ENCODE data around the gene CRTC3. TPM values are rescaled to one million over a fixed set of nuclear protein-coding genes. Genes with fewer than 3 reads are reported as not detected.
"Not testable (repeated sequence)": the region's sequence is repeated elsewhere in the genome, so short reads cannot be mapped to it uniquely, and the experiment has no call there.

The CRTC3 gene
- polyA plus RNA-seq, 3 donors from 2014 or later: 10.9 to 35.3 (median 11.0) TPM

DNA sequence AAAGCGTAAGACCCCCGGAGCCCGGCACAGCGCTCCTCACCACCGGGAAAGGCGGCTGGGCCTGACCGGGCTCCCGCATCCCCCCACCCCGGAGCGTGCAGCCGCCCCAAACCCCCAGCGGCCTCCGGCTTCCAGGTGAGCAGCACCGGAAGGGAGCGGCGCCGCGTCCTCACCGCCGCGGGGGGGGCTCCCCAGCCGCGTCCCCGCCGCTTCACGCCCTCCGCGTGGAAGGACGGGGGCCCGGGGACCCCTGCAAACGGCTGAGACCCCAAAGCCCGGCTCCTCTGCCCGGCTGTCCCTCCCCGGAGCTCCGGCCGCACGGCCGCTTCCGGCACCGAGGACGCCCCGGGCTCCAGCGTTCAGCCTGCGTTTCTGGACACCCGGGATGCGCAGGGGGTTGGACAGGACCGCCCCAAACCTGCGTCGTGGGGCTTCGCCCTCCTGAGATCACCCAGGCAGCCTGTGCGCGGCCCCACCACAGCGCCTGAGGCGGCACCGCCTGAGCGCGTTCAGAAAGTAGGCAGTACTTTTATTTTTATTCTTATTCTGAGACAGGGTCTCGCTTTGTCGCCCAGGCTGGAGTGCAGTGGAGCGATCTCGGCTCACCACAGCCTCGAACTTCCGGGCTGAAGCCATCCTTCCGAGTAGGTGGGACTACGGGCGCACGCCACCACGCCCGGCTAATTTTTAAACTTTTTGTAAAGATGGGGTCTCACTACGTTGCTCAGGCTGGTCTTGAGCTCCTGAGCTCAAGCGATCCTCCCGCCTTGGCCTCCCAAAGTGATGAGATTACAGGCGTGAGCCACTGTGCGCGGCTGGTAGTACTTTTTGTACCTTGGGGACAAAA, 135.8 kb downstream of the CRTC3 start:
- H3K27ac Mint-ChIP-seq: no peak overlapping the region
- H3K36me3 Mint-ChIP-seq: peaks cover 0 to 3% (median 0%) of the 10 kb centered on the region in 3 donors
- no peaks in the 10 kb centered on the region for H3K9me3 Mint-ChIP-seq
- H3K4me1 Mint-ChIP-seq: peaks cover 34 to 35% of the 10 kb centered on the region in 2 donors
- peak; percentile 28 to 39 (median 37) for DNase-seq
- H3K4me3 Mint-ChIP-seq: peak overlapping the region; percentile 77 to 86 (median 81)
- H3K27me3 Mint-ChIP-seq (ENCODE audit: low read depth in 3 of 3): peaks cover 23 to 39% (median 24%) of the 10 kb centered on the region in 3 donors

DNA sequence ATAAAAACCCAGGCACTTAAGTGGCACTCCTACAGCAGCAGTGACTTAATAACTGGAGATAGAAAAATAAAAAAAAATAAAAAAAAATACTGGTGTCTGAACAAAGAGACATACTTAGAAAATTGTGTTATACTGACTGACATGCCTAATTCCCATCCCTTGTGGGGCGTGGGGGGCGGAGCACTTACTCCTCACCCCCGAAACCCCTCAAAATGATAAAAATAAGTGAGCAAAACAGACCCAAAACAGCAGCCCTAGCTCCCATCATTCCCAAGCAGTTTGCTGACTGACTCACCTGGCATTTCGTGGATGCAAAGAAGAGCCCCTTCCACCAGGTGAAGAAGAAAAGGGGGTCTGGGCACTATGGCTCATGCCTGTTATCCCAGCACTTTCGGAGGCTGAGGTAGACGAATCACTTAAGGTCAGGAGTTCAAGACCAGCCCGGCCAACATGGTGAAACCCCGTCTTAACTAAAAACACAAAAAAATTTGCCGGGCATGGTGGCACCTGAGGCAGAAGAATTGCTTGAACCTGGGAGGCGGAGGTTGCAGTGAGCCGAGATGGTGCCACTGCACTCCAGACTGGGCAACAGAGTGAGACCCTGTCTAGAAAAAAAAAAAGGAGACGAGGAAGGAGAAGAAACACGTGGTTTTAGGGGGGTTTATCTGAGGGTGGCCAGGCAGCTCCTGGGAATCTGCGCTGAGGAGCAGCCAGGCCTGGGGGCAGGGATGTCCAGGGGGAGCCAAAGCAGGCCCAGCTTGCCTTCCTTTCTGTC, 136.6 kb downstream of the CRTC3 start:
- H3K9me3 Mint-ChIP-seq: no peaks in the 10 kb centered on the region
- H3K4me3 Mint-ChIP-seq: peak overlapping the region; percentile 75 to 86 (median 81)
- no peak overlapping the region for H3K27ac Mint-ChIP-seq
- H3K4me1 Mint-ChIP-seq: peaks cover 25 to 27% of the 10 kb centered on the region in 2 donors
- peaks cover 0 to 3% (median 0%) of the 10 kb centered on the region in 3 donors for H3K36me3 Mint-ChIP-seq
- peaks cover 16 to 36% (median 24%) of the 10 kb centered on the region in 3 donors for H3K27me3 Mint-ChIP-seq (ENCODE audit: low read depth in 3 of 3)
- no peak for DNase-seq

DNA sequence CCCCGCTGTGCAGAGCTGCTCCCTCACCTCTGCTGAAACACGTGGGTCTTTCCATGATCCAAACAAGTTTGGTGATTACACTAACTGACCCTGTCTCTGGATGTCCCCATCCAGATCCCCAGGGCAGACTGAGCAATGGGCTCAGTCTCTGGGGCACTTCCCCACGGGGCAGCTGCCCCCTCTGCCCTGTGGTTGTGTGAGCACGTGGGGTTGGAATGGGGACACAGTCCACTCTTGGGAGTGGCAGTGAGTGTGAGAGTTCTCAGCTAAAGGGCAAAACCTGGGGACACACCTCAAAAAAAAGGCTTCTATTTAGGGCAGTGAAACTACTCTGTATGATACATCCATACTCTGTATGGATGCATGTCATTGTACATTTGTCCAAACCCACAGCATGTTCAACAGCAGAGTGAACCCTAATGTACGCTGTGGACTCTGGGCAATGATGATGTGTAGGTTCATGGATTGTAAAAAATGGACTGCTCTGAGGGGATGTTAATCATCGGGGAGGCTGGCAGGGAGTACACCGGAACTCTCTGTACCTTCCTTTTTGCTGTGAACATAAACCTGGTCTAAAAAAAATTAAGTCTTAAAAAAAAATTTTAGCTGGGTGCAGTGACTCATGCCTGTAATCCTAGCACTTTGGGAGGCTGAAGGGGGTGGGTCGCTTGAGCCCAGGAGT, 137.5 kb downstream of the CRTC3 start:
- peak overlapping the region; percentile 49 to 75 (median 58) for H3K4me3 Mint-ChIP-seq
- H3K4me1 Mint-ChIP-seq: peaks cover 16 to 18% of the 10 kb centered on the region in 2 donors
- peaks cover 10 to 27% (median 21%) of the 10 kb centered on the region in 3 donors for H3K27me3 Mint-ChIP-seq (ENCODE audit: low read depth in 3 of 3)
- no peaks in the 10 kb centered on the region for H3K9me3 Mint-ChIP-seq
- H3K36me3 Mint-ChIP-seq: peaks cover 0 to 8% (median 0%) of the 10 kb centered on the region in 3 donors
- DNase-seq: no peak
- H3K27ac Mint-ChIP-seq: no peak overlapping the region

DNA sequence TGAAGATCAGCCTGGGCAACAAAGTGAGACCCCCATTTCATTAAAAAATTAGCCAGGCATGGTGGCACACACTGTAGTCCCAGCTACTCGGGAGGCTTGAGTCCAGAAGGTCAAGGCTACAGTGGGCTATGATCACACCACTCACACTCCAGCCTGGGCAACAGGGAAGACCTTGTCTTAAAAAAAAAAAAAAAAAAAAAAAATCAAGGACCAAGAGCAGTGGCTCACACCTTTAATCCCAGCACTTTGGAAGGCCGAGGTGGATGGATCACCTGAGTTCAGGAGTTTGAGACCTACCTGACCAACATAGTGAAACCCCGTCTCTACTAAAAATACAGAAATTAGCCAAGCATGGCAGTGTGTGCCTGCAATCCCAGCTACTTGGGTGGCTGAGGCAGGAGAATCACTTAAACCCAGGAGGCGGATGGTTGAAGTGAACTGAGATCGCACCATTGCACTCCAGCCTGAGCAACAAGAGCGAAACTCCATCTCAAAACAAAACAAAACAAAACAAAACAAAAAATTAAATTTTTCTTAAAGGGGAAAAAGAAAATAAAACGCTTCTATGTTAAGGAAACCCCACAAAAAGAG, 138.1 kb downstream of the CRTC3 start:
- DNase-seq, H3K9me3 Mint-ChIP-seq, H3K36me3 Mint-ChIP-seq, H3K27ac Mint-ChIP-seq, H3K4me3 Mint-ChIP-seq: not testable (repeated sequence)
- Mint-ChIP-seq H3K27me3 (ENCODE audit: low read depth in 3 of 3) (peaks cover 9 to 25% (median 20%) of the 10 kb centered on the region in 3 donors), H3K4me1 (peaks cover 14 to 16% of the 10 kb centered on the region in 2 donors)

DNA sequence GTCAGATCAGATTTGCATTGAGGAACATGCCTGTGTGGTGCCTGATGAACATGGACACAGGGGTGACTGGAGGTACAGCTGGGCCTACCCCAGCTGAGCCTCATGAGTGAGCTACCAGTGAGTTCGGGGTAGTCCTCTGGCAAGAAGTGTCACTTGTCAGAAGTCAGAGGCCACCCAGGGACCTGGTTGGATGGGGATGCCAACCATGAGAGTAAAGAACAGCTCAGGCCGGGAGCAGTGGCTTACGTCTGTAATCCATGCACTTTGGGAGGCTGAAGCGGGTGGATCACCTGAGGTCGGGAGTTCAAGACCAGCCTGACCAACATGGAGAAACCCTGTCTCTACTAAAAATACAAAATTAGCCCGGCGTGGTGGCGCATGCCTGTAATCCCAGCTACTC, 140.9 kb downstream of the CRTC3 start:
- not testable (repeated sequence) for H3K4me1 Mint-ChIP-seq; H3K27ac Mint-ChIP-seq; H3K9me3 Mint-ChIP-seq; H3K4me3 Mint-ChIP-seq; H3K36me3 Mint-ChIP-seq; DNase-seq; H3K27me3 Mint-ChIP-seq (ENCODE audit: low read depth in 3 of 3)

DNA sequence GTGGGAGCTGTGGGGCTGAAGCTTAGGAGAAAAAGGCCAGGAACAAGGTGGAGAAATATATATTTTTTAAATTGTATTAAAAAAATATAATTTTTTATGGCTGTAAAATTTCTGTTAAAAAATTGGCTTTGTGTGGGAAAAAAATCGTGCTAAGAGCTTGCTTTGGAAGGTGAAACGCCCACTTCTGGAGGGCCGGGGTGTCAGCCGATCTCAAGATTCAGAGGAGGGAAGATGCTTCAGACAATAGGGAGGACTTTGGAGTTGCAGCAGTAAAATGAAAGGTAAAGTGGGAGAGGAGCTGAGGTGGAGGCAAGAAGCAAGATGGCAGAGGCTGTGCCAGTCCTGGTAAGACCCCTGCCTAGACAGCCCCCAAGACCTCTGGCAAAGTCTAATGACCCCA, 141.5 kb downstream of the CRTC3 start:
- no peak overlapping the region for H3K4me3 Mint-ChIP-seq
- no peaks in the 10 kb centered on the region for H3K9me3 Mint-ChIP-seq
- no peak overlapping the region for H3K27ac Mint-ChIP-seq
- H3K27me3 Mint-ChIP-seq (ENCODE audit: low read depth in 3 of 3): peaks cover 3 to 9% (median 8%) of the 10 kb centered on the region in 3 donors
- peaks cover 0 to 8% (median 0%) of the 10 kb centered on the region in 3 donors for H3K36me3 Mint-ChIP-seq
- no peak for DNase-seq
- H3K4me1 Mint-ChIP-seq: peaks cover 3 to 6% of the 10 kb centered on the region in 2 donors

DNA sequence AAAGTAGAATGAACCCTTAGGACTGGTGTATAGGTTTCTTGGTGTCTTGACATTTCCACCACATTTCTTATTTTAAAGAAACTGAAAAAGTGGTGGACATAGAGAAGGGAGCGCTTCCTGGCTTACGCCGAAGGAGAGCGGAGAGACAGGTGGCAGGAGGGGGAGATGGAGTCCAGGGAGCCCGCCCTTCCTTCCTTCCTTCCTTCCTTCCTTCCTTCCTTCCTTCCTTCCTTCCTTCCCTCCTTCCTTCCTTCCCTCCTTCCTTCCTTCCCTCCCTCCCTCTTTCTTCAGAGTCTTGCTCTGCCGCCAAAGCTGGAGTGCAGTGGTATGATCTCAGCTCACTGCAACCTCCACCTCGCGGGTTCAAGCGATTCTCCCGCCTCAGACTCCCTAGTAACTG, 143.6 kb downstream of the CRTC3 start:
- not testable (repeated sequence) for H3K9me3 Mint-ChIP-seq; H3K4me3 Mint-ChIP-seq; H3K27me3 Mint-ChIP-seq (ENCODE audit: low read depth in 3 of 3); H3K4me1 Mint-ChIP-seq; H3K27ac Mint-ChIP-seq; H3K36me3 Mint-ChIP-seq; DNase-seq

DNA sequence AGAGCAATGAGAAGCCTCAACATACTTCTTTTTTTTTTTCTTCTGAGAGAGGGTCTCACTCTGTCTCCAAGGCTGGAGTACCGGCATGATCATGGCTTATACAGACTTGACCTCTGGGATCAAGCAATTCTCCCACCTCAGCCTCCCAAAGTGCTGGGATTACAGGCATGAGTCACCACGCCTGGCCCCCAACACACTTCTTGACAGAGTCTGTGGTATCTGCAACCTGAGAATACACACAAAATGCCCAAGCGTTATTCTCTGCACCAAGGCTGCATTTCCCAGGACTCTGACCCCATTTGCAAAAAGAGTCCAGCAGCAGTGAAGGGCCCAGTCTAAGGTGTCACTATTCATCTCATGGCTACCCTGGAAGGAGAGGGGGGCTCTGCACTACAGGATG, 144.8 kb downstream of the CRTC3 start:
- no peak overlapping the region for H3K4me3 Mint-ChIP-seq
- H3K36me3 Mint-ChIP-seq: peaks cover 0 to 8% (median 0%) of the 10 kb centered on the region in 3 donors
- DNase-seq: no peak
- H3K27ac Mint-ChIP-seq: no peak overlapping the region
- no peaks in the 10 kb centered on the region for H3K9me3 Mint-ChIP-seq
- H3K27me3 Mint-ChIP-seq (ENCODE audit: low read depth in 3 of 3): peaks cover 2 to 6% (median 3%) of the 10 kb centered on the region in 3 donors
- peaks cover 0 to 8% of the 10 kb centered on the region in 2 donors for H3K4me1 Mint-ChIP-seq

DNA sequence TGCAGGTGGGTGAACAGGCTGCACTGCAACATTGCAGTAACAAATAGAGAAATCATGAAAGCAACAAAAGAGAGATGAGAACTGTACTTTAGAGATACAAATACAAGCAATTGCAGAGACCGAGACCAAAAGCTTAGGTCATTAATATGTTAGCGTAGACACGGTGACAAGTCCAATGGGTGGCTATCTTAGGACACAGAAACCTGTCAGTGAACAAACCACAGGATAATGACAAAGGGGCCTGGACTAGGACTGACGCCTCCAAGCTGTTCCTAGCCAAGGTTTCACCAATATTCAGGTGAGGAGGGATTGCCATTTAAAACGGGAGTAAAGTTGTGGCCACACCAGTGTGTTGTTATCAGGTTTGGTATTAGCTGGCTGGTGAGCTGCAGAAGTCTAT, 145.7 kb downstream of the CRTC3 start:
- Mint-ChIP-seq H3K27me3 (ENCODE audit: low read depth in 3 of 3) (peaks cover 2 to 6% (median 3%) of the 10 kb centered on the region in 3 donors), H3K27ac (no peak overlapping the region), H3K4me3 (no peak overlapping the region), H3K9me3 (no peaks in the 10 kb centered on the region), H3K36me3 (peaks cover 0 to 8% (median 0%) of the 10 kb centered on the region in 3 donors), H3K4me1 (peaks cover 0 to 8% of the 10 kb centered on the region in 2 donors)
- no peak for DNase-seq

DNA sequence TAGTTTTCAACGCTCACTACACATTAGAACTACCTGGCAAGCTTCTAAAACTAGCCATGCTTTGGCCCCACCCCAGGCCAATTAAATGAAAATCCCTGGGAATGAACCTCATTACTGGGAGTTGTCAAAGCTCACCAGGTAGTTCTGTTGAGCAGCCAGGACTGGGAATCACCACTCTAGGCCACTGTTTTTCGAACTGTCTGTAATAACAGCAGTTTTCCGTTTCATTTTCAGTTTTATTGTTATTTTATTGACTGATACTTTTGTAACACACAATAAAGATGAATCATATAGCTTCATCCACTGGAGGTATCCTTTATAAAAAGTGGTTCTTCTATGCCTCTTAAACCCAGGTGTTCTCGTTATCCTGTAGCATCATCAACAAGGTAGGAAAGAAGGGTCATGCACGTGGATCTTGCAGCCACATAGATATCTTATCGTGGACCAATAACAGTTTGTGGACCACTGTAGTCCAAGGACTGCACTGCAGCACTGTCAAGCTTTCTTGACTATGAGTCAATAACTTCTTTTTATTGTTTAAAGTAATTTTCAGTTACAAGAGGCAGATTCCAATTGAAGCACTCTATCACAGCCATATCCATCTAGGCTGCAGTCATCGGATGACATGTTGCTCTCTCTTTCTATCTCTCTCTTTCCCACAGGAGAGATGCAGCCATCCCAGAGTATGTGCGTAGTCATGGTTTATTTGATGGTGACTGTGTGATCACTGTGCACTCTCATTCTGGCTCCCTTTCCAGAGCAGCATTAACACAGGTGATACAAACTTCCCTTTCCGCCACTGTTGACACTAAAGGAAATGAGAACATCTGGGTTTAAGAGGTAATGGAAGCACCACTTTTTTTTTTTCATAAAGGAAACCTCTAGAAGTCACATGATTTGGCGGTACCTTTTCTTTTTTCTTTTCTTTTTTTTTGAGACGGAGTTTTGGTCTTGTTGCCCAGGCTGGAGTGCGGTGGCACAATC, 148.4 kb downstream of the CRTC3 start:
- no peak for DNase-seq
- H3K4me1 Mint-ChIP-seq: peaks cover 0 to 8% of the 10 kb centered on the region in 2 donors
- no peak overlapping the region for H3K27ac Mint-ChIP-seq
- peaks cover 0 to 3% (median 0%) of the 10 kb centered on the region in 3 donors for H3K36me3 Mint-ChIP-seq
- H3K9me3 Mint-ChIP-seq: no peaks in the 10 kb centered on the region
- no peak overlapping the region for H3K4me3 Mint-ChIP-seq
- peaks cover 0 to 6% (median 2%) of the 10 kb centered on the region in 3 donors for H3K27me3 Mint-ChIP-seq (ENCODE audit: low read depth in 3 of 3)

DNA sequence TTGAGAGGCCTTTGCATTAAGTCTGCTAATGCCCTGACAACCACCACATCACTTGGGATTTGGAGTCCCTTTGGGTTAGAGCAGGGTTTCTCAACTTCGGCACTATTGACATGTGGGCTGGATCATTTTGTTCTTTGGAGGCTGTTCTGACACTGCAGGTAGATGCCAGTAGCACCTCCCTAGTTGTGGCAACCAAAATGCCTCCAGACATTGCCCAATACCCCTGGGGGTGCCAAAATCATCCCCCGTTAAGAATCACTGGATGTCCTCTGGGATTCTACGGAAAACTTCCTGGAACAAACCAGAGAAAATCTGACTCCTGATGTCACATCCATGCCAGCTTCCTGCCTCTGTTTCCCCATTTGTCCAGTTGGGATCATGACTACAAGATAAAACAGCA, 150.2 kb downstream of the CRTC3 start:
- peaks cover 0 to 8% (median 3%) of the 10 kb centered on the region in 3 donors for H3K27me3 Mint-ChIP-seq (ENCODE audit: low read depth in 3 of 3)
- no peaks in the 10 kb centered on the region for H3K9me3 Mint-ChIP-seq
- DNase-seq: no peak
- H3K36me3 Mint-ChIP-seq: peaks cover 0 to 3% (median 0%) of the 10 kb centered on the region in 3 donors
- H3K4me3 Mint-ChIP-seq: no peak overlapping the region
- peaks cover 0 to 8% of the 10 kb centered on the region in 2 donors for H3K4me1 Mint-ChIP-seq
- no peak overlapping the region for H3K27ac Mint-ChIP-seq

DNA sequence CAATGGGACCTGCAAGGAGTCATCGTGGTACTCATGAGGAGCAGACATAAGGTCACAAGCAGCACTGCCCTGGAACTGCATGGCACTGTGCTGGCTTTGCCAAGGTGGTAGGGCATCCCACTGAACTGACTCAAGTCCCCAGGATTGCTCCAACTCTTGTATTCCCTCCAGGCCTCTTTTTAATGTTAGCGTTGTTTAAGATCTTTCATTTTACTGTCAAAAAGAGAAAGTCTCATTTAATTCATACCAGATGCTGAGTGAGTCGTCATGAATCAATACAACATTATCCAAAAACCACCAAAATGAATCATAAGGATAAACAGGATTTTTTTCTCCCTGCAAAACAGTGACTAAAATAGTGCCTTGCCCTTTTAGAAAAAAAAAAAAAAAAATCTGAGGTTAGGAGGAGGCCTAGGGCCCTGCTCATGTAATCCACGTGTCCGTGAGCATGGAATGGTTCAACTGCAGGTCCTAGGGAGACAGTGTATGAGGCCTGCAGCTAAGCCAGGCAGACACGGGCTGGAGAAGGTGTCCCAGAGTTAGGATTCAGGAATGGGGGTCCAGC, 150.7 kb downstream of the CRTC3 start:
- Mint-ChIP-seq H3K36me3 (peaks cover 0 to 3% (median 0%) of the 10 kb centered on the region in 3 donors), H3K27me3 (ENCODE audit: low read depth in 3 of 3) (peaks cover 0 to 8% (median 3%) of the 10 kb centered on the region in 3 donors), H3K4me1 (peaks cover 0 to 8% of the 10 kb centered on the region in 2 donors), H3K4me3 (no peak overlapping the region), H3K27ac (no peak overlapping the region), H3K9me3 (no peaks in the 10 kb centered on the region)
- no peak for DNase-seq
